HG03064 (cell line): ENCODE data around the gene CAPN7.
A peak's percentile ranks its signal among the peaks of the same experiment; 100 is the strongest.
"Not testable (repeated sequence)": the region's sequence is repeated elsewhere in the genome, so short reads cannot be mapped to it uniquely, and the experiment has no call there.

Experiments used
- ATAC-seq: cut with Tn5 transposase; IDR thresholded peaks from one replicate; pipeline ENCODE4 v1.9.1; 2021; ENCODE audit warnings: low read depth; ENCODE audit not compliant: unreplicated experiment

The CAPN7 gene

GRCh38 chr3:15205934-15206661, at the start of gene CAPN7:
CAPN7 (plus strand) TSS chr3:15206246; CDS start chr3:15206496, 250 bp downstream.
- ATAC-seq: peak; percentile 85

GRCh38 chr3:15157441-15157840, 48.6 kb upstream of the CAPN7 start:
- ATAC-seq: no peak

GRCh38 chr3:15159501-15160136, 46.4 kb upstream of the CAPN7 start:
- ATAC-seq: no peak

- no peak for ATAC-seq
Measured at GRCh38 chr3:15160662-15161061, 45.4 kb upstream of the CAPN7 start.

- ATAC-seq: no peak
Measured at GRCh38 chr3:15161133-15161532, 44.9 kb upstream of the CAPN7 start.

GRCh38 chr3:15163656-15164055, 42.4 kb upstream of the CAPN7 start:
- ATAC-seq: not testable (repeated sequence)

GRCh38 chr3:15164340-15164739, 41.7 kb upstream of the CAPN7 start:
- ATAC-seq: no peak

- no peak for ATAC-seq
Measured at GRCh38 chr3:15165061-15165460, 41.0 kb upstream of the CAPN7 start.

GRCh38 chr3:15166391-15166790, 39.7 kb upstream of the CAPN7 start:
- not testable (repeated sequence) for ATAC-seq

- ATAC-seq: peak; percentile 72
Measured at GRCh38 chr3:15171096-15171495, 35.0 kb upstream of the CAPN7 start.

GRCh38 chr3:15172806-15173205, 33.2 kb upstream of the CAPN7 start:
- no peak for ATAC-seq

GRCh38 chr3:15174953-15175352, 31.1 kb upstream of the CAPN7 start:
- no peak for ATAC-seq

- no peak for ATAC-seq
Measured at GRCh38 chr3:15175605-15176004, 30.4 kb upstream of the CAPN7 start.

- peak; percentile 56 for ATAC-seq
Measured at GRCh38 chr3:15180042-15180611, 25.9 kb upstream of the CAPN7 start.

GRCh38 chr3:15181511-15181910, 24.5 kb upstream of the CAPN7 start:
- ATAC-seq: no peak

GRCh38 chr3:15181963-15182362, 24.1 kb upstream of the CAPN7 start:
- no peak for ATAC-seq

- no peak for ATAC-seq
Measured at GRCh38 chr3:15183011-15183410, 23.0 kb upstream of the CAPN7 start.

GRCh38 chr3:15185404-15185803, 20.6 kb upstream of the CAPN7 start:
- ATAC-seq: no peak

GRCh38 chr3:15186101-15186476, 20.0 kb upstream of the CAPN7 start:
- ATAC-seq: no peak

- not testable (repeated sequence) for ATAC-seq
Measured at GRCh38 chr3:15186477-15187164, 19.4 kb upstream of the CAPN7 start.

- no peak for ATAC-seq
Measured at GRCh38 chr3:15197340-15198029, 8.6 kb upstream of the CAPN7 start.
